Stimulated activated CD4-positive, alpha-beta T cell treated with anti-CD3 and anti-CD28 coated beads, TNF-alpha, amount 100 ng/mL, for 1 hour (primary cell): ENCODE measurements around the gene PTPRO.

Source experiments
- DNase-seq, 3 donors: peaks; one replicate each; pipeline ENCODE4 v3.0.0-alpha.2; 2020; ENCODE audit warnings: low read depth in 3 of 3, low spot score in 1 of 3

PTPRO gene

GRCh38 chr12:15443611-15444010, 121.3 kb downstream of the PTPRO start:
- DNase-seq: no peak

GRCh38 chr12:15444523-15444922, 122.2 kb downstream of the PTPRO start:
- no peak for DNase-seq

GRCh38 chr12:15446807-15447206, 124.5 kb downstream of the PTPRO start:
- no peak for DNase-seq

- no peak for DNase-seq
Measured at GRCh38 chr12:15453613-15454012, 131.3 kb downstream of the PTPRO start.

- no peak for DNase-seq
Measured at GRCh38 chr12:15458008-15458407, 135.7 kb downstream of the PTPRO start.

- DNase-seq: no peak
Measured at GRCh38 chr12:15468911-15469310, 146.6 kb downstream of the PTPRO start.

GRCh38 chr12:15469356-15469755, 147.0 kb downstream of the PTPRO start:
- no peak for DNase-seq

- DNase-seq: no peak
Measured at GRCh38 chr12:15472036-15472435, 149.7 kb downstream of the PTPRO start.

GRCh38 chr12:15474766-15475165, 152.5 kb downstream of the PTPRO start:
- no peak for DNase-seq

- DNase-seq: no peak
Measured at GRCh38 chr12:15477761-15478160, 155.5 kb downstream of the PTPRO start.

- no peak for DNase-seq
Measured at GRCh38 chr12:15481846-15482245, 159.5 kb downstream of the PTPRO start.

- DNase-seq: no peak
Measured at GRCh38 chr12:15485466-15485865, 163.2 kb downstream of the PTPRO start.

GRCh38 chr12:15486859-15487258, 164.6 kb downstream of the PTPRO start:
- no peak for DNase-seq

- DNase-seq: no peak
Measured at GRCh38 chr12:15488481-15488880, 166.2 kb downstream of the PTPRO start.

- DNase-seq: no peak
Measured at GRCh38 chr12:15494329-15495046, 172.2 kb downstream of the PTPRO start.

GRCh38 chr12:15495746-15496145, 173.4 kb downstream of the PTPRO start:
- DNase-seq: no peak

- DNase-seq: no peak
Measured at GRCh38 chr12:15496738-15497137, 174.4 kb downstream of the PTPRO start.

GRCh38 chr12:15497671-15498292, 175.5 kb downstream of the PTPRO start:
- no peak for DNase-seq

- no peak for DNase-seq
Measured at GRCh38 chr12:15502211-15502610, 179.9 kb downstream of the PTPRO start.

GRCh38 chr12:15505616-15506015, 183.3 kb downstream of the PTPRO start:
- DNase-seq: no peak

- DNase-seq: no peak
Measured at GRCh38 chr12:15515010-15515409, 192.7 kb downstream of the PTPRO start.

GRCh38 chr12:15520083-15520482, 197.8 kb downstream of the PTPRO start:
- DNase-seq: no peak

- DNase-seq: no peak
Measured at GRCh38 chr12:15520844-15521243, 198.5 kb downstream of the PTPRO start.
